Gastroesophageal sphincter (tissue), 4 donors: Measurements from ENCODE around the gene ABCC11. TPM values are rescaled to one million over a fixed set of nuclear protein-coding genes. Genes with fewer than 3 reads are reported as not detected.
A peak's percentile ranks its signal among the peaks of the same experiment; 100 is the strongest.

Experiments used
- ATAC-seq: fragments of 150-250 bp; one replicate; pipeline ENCODE4 v1.9.1; 2016; ENCODE audit warnings: mild to moderate bottlenecking, moderate library complexity
- H3K27ac ChIP-seq, 4 donors: fragments of 200-600 bp; sonication (generic) in 3 of 4; 1 replicate in 3 of 4; 2 replicates in 1 of 4; pipeline ENCODE4 v1.5.1; 2016 to 2019
- H3K27me3 ChIP-seq: fragments of 200-600 bp; sonication (generic); one replicate; pipeline ENCODE4 v1.5.1; 2019
- H3K36me3 ChIP-seq, 2 donors: fragments of 200-600 bp; sonication (generic); one replicate each; pipeline ENCODE4 v1.5.1; 2019; ENCODE audit warnings: control low read depth in 1 of 2
- H3K4me1 ChIP-seq, 3 donors: fragments of 200-600 bp; sonication (generic); 1 replicate in 2 of 3; 2 replicates in 1 of 3; pipeline ENCODE4 v1.5.1; 2016 to 2019; ENCODE audit warnings: control low read depth in 2 of 3
- H3K4me3 ChIP-seq, 2 donors: fragments of 200-600 bp; sonication (generic); one replicate each; pipeline ENCODE4 v1.5.1; 2019; ENCODE audit warnings: mild to moderate bottlenecking in 1 of 2, moderate library complexity in 1 of 2
- H3K9me3 ChIP-seq, 3 donors: fragments of 200-600 bp; sonication (generic); one replicate each; pipeline ENCODE4 v1.5.1; 2017 to 2019; ENCODE audit warnings: control low read depth in 2 of 3
- EP300 ChIP-seq: sonication (generic); formaldehyde crosslinking; IDR thresholded peaks from one replicate; pipeline ENCODE4 v1.6.1; 2017; ENCODE audit warnings: antibody characterized with exemption, mild to moderate bottlenecking
- POLR2A ChIP-seq, 2 donors: fragments of 450-650 bp; IDR thresholded peaks; one replicate each; pipeline ENCODE4 v1.6.1; 2017; ENCODE audit warnings: antibody characterized with exemption in 2 of 2, mild to moderate bottlenecking in 2 of 2, moderate library complexity in 1 of 2
- POLR2AphosphoS5 ChIP-seq: sonication (generic); formaldehyde crosslinking; IDR thresholded peaks from one replicate; pipeline ENCODE4 v1.6.1; 2017; ENCODE audit warnings: antibody characterized with exemption
- WGBS, 2 donors: methylation state at CpG; one replicate each; pipeline ENCODE4 v1.1.5; 2018; ENCODE audit warnings: low coverage in 1 of 2; 5-methylcytosine and 5-hydroxymethylcytosine counted together
- total RNA-seq, 4 donors: library from RNA; depleted of rRNA; stranded (reverse); fragments of >200 nt; gene quantifications; one replicate each; pipeline ENCODE4 v1.1.0, GENCODE V29; 2016
- TF ChIP-seq, protein P1 (sequence below), 4 experiments: fragments of 200-600 bp in 2 of 4; fragments of 450-650 bp in 2 of 4; sonication (generic) in 1 of 4; IDR thresholded peaks; one replicate each; pipeline ENCODE4 v1.5.1; 2017 to 2019; ENCODE audit warnings: antibody characterized with exemption in 4 of 4, mild to moderate bottlenecking in 2 of 4, moderate library complexity in 2 of 4

ABCC11 gene
- total RNA-seq, 4 donors from 2014 or later = not detected

DNA sequence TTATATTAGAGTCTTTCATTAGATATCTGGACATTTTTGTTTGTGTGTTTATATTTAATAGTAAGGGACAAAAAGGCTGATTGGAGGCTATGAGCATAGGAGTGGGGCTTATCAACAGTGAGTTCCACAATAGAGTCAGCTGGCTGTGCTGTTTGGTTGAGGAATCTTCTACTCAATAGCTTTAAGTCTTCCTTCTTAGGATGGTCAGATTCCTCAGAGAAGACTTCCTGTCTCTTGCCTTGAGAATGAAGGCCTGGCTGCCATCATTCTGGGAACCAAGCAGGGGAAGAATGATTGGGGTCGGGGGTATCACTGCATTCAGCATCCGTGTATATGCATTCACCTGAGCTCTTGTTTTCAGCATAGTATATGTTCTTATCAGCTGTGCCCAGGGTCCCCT lies 31.9 kb upstream of the ABCC11 start:
- Histone ChIP-seq H3K27me3 (no peaks in the 10 kb centered on the region), H3K36me3 (peaks cover 3 to 13% of the 10 kb centered on the region in 2 donors), H3K9me3 (no peaks in the 10 kb centered on the region), H3K4me3 (no peak overlapping the region), H3K4me1 (peaks cover 7 to 74% (median 10%) of the 10 kb centered on the region in 3 donors), H3K27ac (no peak overlapping the region)
- TF ChIP-seq POLR2AphosphoS5 (no peak), EP300 (no peak), POLR2A (IDR thresholded peaks at IDR 0.05) (no peak)
- TF ChIP-seq, protein P1, sequence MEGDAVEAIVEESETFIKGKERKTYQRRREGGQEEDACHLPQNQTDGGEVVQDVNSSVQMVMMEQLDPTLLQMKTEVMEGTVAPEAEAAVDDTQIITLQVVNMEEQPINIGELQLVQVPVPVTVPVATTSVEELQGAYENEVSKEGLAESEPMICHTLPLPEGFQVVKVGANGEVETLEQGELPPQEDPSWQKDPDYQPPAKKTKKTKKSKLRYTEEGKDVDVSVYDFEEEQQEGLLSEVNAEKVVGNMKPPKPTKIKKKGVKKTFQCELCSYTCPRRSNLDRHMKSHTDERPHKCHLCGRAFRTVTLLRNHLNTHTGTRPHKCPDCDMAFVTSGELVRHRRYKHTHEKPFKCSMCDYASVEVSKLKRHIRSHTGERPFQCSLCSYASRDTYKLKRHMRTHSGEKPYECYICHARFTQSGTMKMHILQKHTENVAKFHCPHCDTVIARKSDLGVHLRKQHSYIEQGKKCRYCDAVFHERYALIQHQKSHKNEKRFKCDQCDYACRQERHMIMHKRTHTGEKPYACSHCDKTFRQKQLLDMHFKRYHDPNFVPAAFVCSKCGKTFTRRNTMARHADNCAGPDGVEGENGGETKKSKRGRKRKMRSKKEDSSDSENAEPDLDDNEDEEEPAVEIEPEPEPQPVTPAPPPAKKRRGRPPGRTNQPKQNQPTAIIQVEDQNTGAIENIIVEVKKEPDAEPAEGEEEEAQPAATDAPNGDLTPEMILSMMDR (IDR thresholded peaks at IDR 0.05) = no peak
- no peak for ATAC-seq
- WGBS, 2 donors = 59% methylated on average over 2 of the region's 2 CpGs; no CpG with 5 or more reads in 1 of the 2 donors

DNA sequence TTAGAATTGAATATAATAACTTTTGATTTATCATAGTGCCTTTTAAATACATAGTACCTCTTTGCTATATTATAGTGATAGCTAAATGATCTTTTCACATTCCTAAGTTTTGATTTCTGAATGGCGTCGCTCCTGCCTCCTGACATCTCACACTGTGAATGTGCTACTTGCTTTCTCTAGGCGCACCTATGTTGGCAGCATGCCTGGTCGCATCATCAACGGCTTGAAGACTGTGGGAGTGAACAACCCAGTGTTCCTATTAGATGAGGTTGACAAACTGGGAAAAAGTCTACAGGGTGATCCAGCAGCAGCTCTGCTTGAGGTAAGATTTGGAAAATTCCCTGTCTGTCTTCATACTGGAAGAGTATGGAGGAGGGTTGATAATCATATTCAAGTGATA lies 29.8 kb upstream of the ABCC11 start:
- Histone ChIP-seq H3K9me3 (no peaks in the 10 kb centered on the region), H3K27ac (peak overlapping the region in 3 of 4 donors; percentile 45 to 67 (median 63)), H3K27me3 (no peaks in the 10 kb centered on the region), H3K36me3 (peaks cover 3 to 13% of the 10 kb centered on the region in 2 donors), H3K4me3 (no peak overlapping the region), H3K4me1 (peaks cover 0 to 79% (median 10%) of the 10 kb centered on the region in 3 donors)
- TF ChIP-seq, protein P1 (IDR thresholded peaks at IDR 0.05) = no peak
- no peak for TF ChIP-seq POLR2A (IDR thresholded peaks at IDR 0.05)
- no peak for TF ChIP-seq EP300
- no peak for TF ChIP-seq POLR2AphosphoS5
- no peak for ATAC-seq
- 94 to 96% methylated on average over 2 to 5 of the region's 5 CpGs for WGBS, 2 donors

DNA sequence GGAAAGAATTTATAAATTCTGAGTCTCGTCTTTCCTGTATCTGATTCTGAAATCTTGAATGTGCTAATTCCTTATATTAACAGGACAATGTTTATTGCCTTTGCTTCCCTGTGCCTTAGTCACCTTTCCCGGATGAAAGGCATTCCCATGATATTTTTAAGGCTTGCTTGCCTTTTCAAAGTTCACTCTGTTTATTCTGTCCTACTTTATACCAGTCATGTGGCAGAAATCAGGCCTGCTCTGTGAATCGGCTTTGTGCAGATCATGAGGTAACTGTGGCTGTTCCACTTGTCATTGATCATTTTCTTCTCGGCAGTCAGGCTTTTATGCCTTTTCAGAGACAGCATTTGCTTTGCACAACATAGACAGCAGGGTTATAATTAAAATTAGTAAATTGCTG lies 28.8 kb upstream of the ABCC11 start:
- ATAC-seq = peak; percentile 28
- WGBS, 2 donors = 14 to 18% methylated on average over 4 of the region's 4 CpGs

DNA sequence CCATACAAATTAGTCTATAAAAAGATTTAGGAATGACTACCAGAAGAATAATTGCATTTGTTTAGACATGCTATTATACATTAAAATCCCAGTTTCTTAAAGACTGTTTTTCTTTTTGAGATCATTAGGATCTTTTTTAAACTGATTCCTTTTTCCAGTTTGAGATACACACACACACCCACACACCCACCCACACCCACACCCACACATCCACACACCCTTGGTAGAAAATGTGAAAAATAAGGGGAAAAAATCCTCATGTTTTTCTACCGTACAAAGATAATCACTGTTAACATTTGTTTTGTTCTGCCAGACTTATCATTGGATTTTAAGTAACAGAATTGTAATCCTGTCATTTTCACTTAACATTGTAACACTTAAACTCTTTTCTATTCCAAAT lies 27.1 kb upstream of the ABCC11 start:
- H3K27me3 ChIP-seq = no peaks in the 10 kb centered on the region
- peaks cover 3 to 33% of the 10 kb centered on the region in 2 donors for H3K36me3 ChIP-seq
- peaks cover 0 to 77% (median 10%) of the 10 kb centered on the region in 3 donors for H3K4me1 ChIP-seq
- no peak overlapping the region for H3K27ac ChIP-seq
- WGBS, 2 donors = 100% methylated on average over 1 of the region's 1 CpG
- TF ChIP-seq EP300 (no peak), POLR2AphosphoS5 (no peak), POLR2A (IDR thresholded peaks at IDR 0.05) (no peak)
- TF ChIP-seq, protein P1 (IDR thresholded peaks at IDR 0.05) = no peak
- ATAC-seq = no peak
- H3K9me3 ChIP-seq = no peaks in the 10 kb centered on the region
- H3K4me3 ChIP-seq = no peak overlapping the region

More for the DNA sequence above, 28.8 kb upstream of the ABCC11 start:
- Histone ChIP-seq H3K9me3 (no peaks in the 10 kb centered on the region), H3K4me3 (no peak overlapping the region), H3K4me1 (peaks cover 0 to 85% (median 10%) of the 10 kb centered on the region in 3 donors), H3K27me3 (no peaks in the 10 kb centered on the region), H3K36me3 (peaks cover 3 to 17% of the 10 kb centered on the region in 2 donors), H3K27ac (peak overlapping the region in 3 of 4 donors; percentile 45 to 67 (median 63))
- no peak for TF ChIP-seq POLR2A (IDR thresholded peaks at IDR 0.05)
- TF ChIP-seq POLR2AphosphoS5 = peak; percentile 86

DNA sequence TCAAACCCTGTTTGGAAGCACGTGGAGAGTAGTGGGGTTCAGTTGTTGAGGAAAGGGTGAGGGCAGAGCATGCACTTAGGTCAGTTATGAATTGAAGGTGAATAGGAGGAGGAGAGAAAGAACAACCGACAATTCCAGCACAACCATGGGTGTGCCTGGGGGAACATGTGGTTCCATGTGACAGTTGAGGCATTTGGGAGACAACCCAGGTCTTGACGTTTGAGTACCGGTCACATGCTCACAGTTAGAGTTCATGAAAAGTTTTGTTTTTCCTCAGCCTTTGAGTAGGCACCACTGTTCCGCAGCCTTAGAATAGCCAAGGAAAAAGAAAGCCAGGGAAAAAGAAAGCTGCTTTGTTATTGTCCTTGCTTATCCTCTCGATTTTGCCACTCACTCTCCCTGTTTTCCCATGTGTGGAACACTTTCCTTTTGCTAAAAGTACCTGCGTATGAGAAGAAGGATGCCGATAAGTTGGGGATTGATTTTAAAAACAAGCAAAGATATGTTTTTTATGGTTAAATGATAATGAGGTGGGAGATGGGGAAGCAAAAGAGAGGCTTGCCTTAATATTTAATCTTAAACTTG lies 25.6 kb upstream of the ABCC11 start:
- Histone ChIP-seq H3K9me3 (no peaks in the 10 kb centered on the region), H3K36me3 (peaks cover 2 to 29% of the 10 kb centered on the region in 2 donors), H3K4me1 (peaks cover 0 to 64% (median 7%) of the 10 kb centered on the region in 3 donors), H3K27me3 (no peaks in the 10 kb centered on the region), H3K27ac (peak overlapping the region in 3 of 4 donors; percentile 36 to 64 (median 38)), H3K4me3 (no peak overlapping the region)
- peak; percentile 48 for ATAC-seq
- 59 to 74% methylated on average over 8 of the region's 8 CpGs for WGBS, 2 donors
- TF ChIP-seq EP300 = no peak
- TF ChIP-seq POLR2AphosphoS5 = no peak
- no peak for TF ChIP-seq POLR2A (IDR thresholded peaks at IDR 0.05)
- TF ChIP-seq, protein P1 (IDR thresholded peaks at IDR 0.05) = no peak
